Activated T-cell treated with anti-CD3 and anti-CD28 coated beads, Interleukin-2, amount 50 U/mL, for 24 hours (primary cell): Measurements from ENCODE around the gene PRELID1.
A peak's percentile ranks its signal among the peaks of the same experiment; 100 is the strongest.
"Not testable (repeated sequence)": the region's sequence is repeated elsewhere in the genome, so short reads cannot be mapped to it uniquely, and the experiment has no call there.

Source experiments
- DNase-seq: peaks from one replicate; pipeline ENCODE4 v3.0.0-alpha.2; 2020
- H3K27ac Mint-ChIP-seq: 2 replicates; pipeline ENCODE4 v1.8.0; 2020; ENCODE audit warnings: mild to moderate bottlenecking, mixed read lengths
- H3K27me3 Mint-ChIP-seq: 2 replicates; pipeline ENCODE4 v1.8.0; 2020; ENCODE audit warnings: mixed read lengths
- H3K36me3 Mint-ChIP-seq: 2 replicates; pipeline ENCODE4 v1.8.0; 2020; ENCODE audit warnings: low read depth, mixed read lengths
- H3K4me1 Mint-ChIP-seq: 2 replicates; pipeline ENCODE4 v1.8.0; 2020; ENCODE audit warnings: low read depth, mixed read lengths
- H3K4me3 Mint-ChIP-seq: 2 replicates; pipeline ENCODE4 v1.8.0; 2020; ENCODE audit warnings: mild to moderate bottlenecking, moderate library complexity, mixed read lengths
- H3K9me3 Mint-ChIP-seq: 2 replicates; pipeline ENCODE4 v1.8.0; 2020; ENCODE audit warnings: mixed read lengths

PRELID1 gene

GRCh38 chr5:177332896-177333260 is 29.3 kb downstream of the PRELID1 start:
- H3K4me1 Mint-ChIP-seq = peaks cover 4% of the 10 kb centered on the region
- peaks cover 91% of the 10 kb centered on the region for H3K36me3 Mint-ChIP-seq
- no peak overlapping the region for H3K4me3 Mint-ChIP-seq
- H3K27ac Mint-ChIP-seq = no peak overlapping the region
- no peaks in the 10 kb centered on the region for H3K27me3 Mint-ChIP-seq
- DNase-seq = no peak
- no peaks in the 10 kb centered on the region for H3K9me3 Mint-ChIP-seq

- peaks cover 91% of the 10 kb centered on the region for H3K36me3 Mint-ChIP-seq
- H3K9me3 Mint-ChIP-seq = no peaks in the 10 kb centered on the region
- H3K4me3 Mint-ChIP-seq = no peak overlapping the region
- no peaks in the 10 kb centered on the region for H3K27me3 Mint-ChIP-seq
- H3K27ac Mint-ChIP-seq = no peak overlapping the region
- DNase-seq = no peak
- H3K4me1 Mint-ChIP-seq = peaks cover 2% of the 10 kb centered on the region
Measured at GRCh38 chr5:177333420-177334154, 30.0 kb downstream of the PRELID1 start.

GRCh38 chr5:177334155-177334551 is 30.6 kb downstream of the PRELID1 start:
- Mint-ChIP-seq H3K27me3 (no peaks in the 10 kb centered on the region), H3K27ac (no peak overlapping the region), H3K9me3 (no peaks in the 10 kb centered on the region), H3K4me1 (no peaks in the 10 kb centered on the region), H3K36me3 (peaks cover 94% of the 10 kb centered on the region), H3K4me3 (no peak overlapping the region)
- DNase-seq = no peak

GRCh38 chr5:177334781-177335700 is 31.4 kb downstream of the PRELID1 start:
- Mint-ChIP-seq H3K27ac (no peak overlapping the region), H3K4me3 (no peak overlapping the region), H3K36me3 (peaks cover 96% of the 10 kb centered on the region), H3K27me3 (no peaks in the 10 kb centered on the region), H3K9me3 (no peaks in the 10 kb centered on the region), H3K4me1 (peaks cover 8% of the 10 kb centered on the region)
- DNase-seq = no peak

GRCh38 chr5:177335701-177336065 is 32.1 kb downstream of the PRELID1 start:
- Mint-ChIP-seq H3K36me3 (peaks cover 93% of the 10 kb centered on the region), H3K9me3 (no peaks in the 10 kb centered on the region), H3K4me1 (peaks cover 11% of the 10 kb centered on the region), H3K27me3 (no peaks in the 10 kb centered on the region), H3K27ac (no peak overlapping the region), H3K4me3 (no peak overlapping the region)
- no peak for DNase-seq

GRCh38 chr5:177336112-177336511 is 32.5 kb downstream of the PRELID1 start:
- H3K27ac Mint-ChIP-seq = peak overlapping the region; percentile 35
- peaks cover 89% of the 10 kb centered on the region for H3K36me3 Mint-ChIP-seq
- DNase-seq = no peak
- no peaks in the 10 kb centered on the region for H3K27me3 Mint-ChIP-seq
- no peaks in the 10 kb centered on the region for H3K9me3 Mint-ChIP-seq
- peaks cover 11% of the 10 kb centered on the region for H3K4me1 Mint-ChIP-seq
- H3K4me3 Mint-ChIP-seq = no peak overlapping the region

GRCh38 chr5:177336603-177337494 is 33.2 kb downstream of the PRELID1 start:
- no peak for DNase-seq
- Mint-ChIP-seq H3K36me3 (peaks cover 89% of the 10 kb centered on the region), H3K4me3 (no peak overlapping the region), H3K27me3 (no peaks in the 10 kb centered on the region), H3K27ac (peak overlapping the region; percentile 35), H3K4me1 (peaks cover 11% of the 10 kb centered on the region), H3K9me3 (no peaks in the 10 kb centered on the region)

GRCh38 chr5:177338251-177339106 is 34.9 kb downstream of the PRELID1 start:
- no peaks in the 10 kb centered on the region for H3K27me3 Mint-ChIP-seq
- H3K27ac Mint-ChIP-seq = no peak overlapping the region
- no peak overlapping the region for H3K4me3 Mint-ChIP-seq
- peaks cover 13% of the 10 kb centered on the region for H3K4me1 Mint-ChIP-seq
- no peaks in the 10 kb centered on the region for H3K9me3 Mint-ChIP-seq
- DNase-seq = no peak
- peaks cover 85% of the 10 kb centered on the region for H3K36me3 Mint-ChIP-seq

- DNase-seq = no peak
- Mint-ChIP-seq H3K4me3 (no peak overlapping the region), H3K36me3 (peaks cover 81% of the 10 kb centered on the region), H3K27ac (no peak overlapping the region), H3K27me3 (no peaks in the 10 kb centered on the region), H3K9me3 (no peaks in the 10 kb centered on the region), H3K4me1 (peaks cover 16% of the 10 kb centered on the region)
Measured at GRCh38 chr5:177339107-177339638, 35.6 kb downstream of the PRELID1 start.

- peaks cover 38% of the 10 kb centered on the region for H3K4me1 Mint-ChIP-seq
- not testable (repeated sequence) for H3K27ac Mint-ChIP-seq, DNase-seq, H3K27me3 Mint-ChIP-seq, H3K4me3 Mint-ChIP-seq, H3K9me3 Mint-ChIP-seq
- H3K36me3 Mint-ChIP-seq = peaks cover 74% of the 10 kb centered on the region
Measured at GRCh38 chr5:177343000-177343399, 39.4 kb downstream of the PRELID1 start.

- no peak for DNase-seq
- Mint-ChIP-seq H3K4me1 (peaks cover 38% of the 10 kb centered on the region), H3K27me3 (no peaks in the 10 kb centered on the region), H3K4me3 (no peak overlapping the region), H3K27ac (peak overlapping the region; percentile 39), H3K9me3 (no peaks in the 10 kb centered on the region), H3K36me3 (peaks cover 70% of the 10 kb centered on the region)
Measured at GRCh38 chr5:177343777-177344176, 40.2 kb downstream of the PRELID1 start.

- H3K27ac Mint-ChIP-seq = no peak overlapping the region
- peaks cover 43% of the 10 kb centered on the region for H3K4me1 Mint-ChIP-seq
- H3K36me3 Mint-ChIP-seq = peaks cover 69% of the 10 kb centered on the region
- H3K4me3 Mint-ChIP-seq = no peak overlapping the region
- no peaks in the 10 kb centered on the region for H3K27me3 Mint-ChIP-seq
- H3K9me3 Mint-ChIP-seq = no peaks in the 10 kb centered on the region
- DNase-seq = no peak
Measured at GRCh38 chr5:177344891-177345290, 41.3 kb downstream of the PRELID1 start.

- no peaks in the 10 kb centered on the region for H3K9me3 Mint-ChIP-seq
- H3K4me3 Mint-ChIP-seq = no peak overlapping the region
- peaks cover 71% of the 10 kb centered on the region for H3K36me3 Mint-ChIP-seq
- H3K27me3 Mint-ChIP-seq = no peaks in the 10 kb centered on the region
- H3K27ac Mint-ChIP-seq = peak overlapping the region; percentile 73
- peaks cover 49% of the 10 kb centered on the region for H3K4me1 Mint-ChIP-seq
- no peak for DNase-seq
Measured at GRCh38 chr5:177346820-177347219, 43.2 kb downstream of the PRELID1 start.
